C4-2B (cell line): ENCODE data around the gene FOXL3.

ENCODE experiments used
- ZFX ChIP-seq: fragments of 450-650 bp; IDR thresholded peaks from 2 replicates; pipeline ENCODE4 v1.6.1; 2017
- TF ChIP-seq, protein P1 (sequence below): fragments of 450-650 bp; conservative IDR thresholded peaks from 2 replicates; pipeline ENCODE4 v1.5.1; 2017; ENCODE audit warnings: mild to moderate bottlenecking

DNA sequence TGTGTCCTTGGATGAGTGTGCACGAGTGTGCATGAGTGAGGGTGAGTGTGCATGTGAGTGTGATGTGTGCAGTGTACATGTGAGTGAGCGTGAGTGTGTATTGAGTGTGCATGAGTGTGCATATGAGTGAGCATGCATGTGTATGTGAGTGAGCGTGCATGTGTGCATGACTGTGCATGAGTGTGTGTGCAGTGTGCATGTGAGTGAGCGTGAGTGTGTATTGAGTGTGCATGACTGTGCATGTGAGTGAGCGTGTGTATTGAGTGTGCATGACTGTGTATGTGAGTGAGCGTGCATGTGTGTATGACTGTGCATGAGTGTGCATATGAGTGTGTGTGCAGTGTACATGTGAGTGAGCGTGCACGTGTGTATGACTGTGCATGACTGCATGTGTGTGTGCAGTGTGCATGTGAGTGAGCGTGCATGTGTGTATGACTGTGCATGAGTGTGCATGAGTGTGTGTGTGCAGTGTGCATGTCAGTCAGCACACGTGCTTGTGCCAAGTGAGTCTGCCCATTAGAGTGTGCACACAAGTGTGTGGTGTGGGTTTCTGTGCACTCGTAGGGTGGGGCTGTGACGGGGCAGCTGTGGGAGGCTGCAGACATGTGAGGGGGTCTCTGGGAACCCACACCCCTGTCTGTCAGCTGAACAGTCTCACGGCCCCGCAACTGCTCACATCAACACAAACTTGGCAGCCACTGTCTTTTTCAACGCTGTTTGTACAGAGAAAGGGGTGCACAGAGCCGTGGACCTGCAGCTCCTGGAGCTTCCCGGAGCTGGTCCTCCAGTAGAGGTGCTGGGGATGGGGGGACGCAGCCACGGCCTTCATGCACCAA is 14.8 kb downstream of the FOXL3 start:
- TF ChIP-seq, protein P1, sequence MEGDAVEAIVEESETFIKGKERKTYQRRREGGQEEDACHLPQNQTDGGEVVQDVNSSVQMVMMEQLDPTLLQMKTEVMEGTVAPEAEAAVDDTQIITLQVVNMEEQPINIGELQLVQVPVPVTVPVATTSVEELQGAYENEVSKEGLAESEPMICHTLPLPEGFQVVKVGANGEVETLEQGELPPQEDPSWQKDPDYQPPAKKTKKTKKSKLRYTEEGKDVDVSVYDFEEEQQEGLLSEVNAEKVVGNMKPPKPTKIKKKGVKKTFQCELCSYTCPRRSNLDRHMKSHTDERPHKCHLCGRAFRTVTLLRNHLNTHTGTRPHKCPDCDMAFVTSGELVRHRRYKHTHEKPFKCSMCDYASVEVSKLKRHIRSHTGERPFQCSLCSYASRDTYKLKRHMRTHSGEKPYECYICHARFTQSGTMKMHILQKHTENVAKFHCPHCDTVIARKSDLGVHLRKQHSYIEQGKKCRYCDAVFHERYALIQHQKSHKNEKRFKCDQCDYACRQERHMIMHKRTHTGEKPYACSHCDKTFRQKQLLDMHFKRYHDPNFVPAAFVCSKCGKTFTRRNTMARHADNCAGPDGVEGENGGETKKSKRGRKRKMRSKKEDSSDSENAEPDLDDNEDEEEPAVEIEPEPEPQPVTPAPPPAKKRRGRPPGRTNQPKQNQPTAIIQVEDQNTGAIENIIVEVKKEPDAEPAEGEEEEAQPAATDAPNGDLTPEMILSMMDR: no peak
- no peak for TF ChIP-seq ZFX
